Stimulated activated CD8-positive, alpha-beta memory T cell treated with anti-CD3 and anti-CD28 coated beads, Interleukin-15, amount 100 ng/mL, for 48 hours (primary cell): ENCODE data around the gene TPM4.
"Not testable (repeated sequence)": the region's sequence is repeated elsewhere in the genome, so short reads cannot be mapped to it uniquely, and the experiment has no call there.

Experiments used
- DNase-seq, 2 donors: peaks; one replicate each; pipeline ENCODE4 v3.0.0-alpha.2; 2020; ENCODE audit warnings: low read depth in 2 of 2

Gene TPM4

DNA sequence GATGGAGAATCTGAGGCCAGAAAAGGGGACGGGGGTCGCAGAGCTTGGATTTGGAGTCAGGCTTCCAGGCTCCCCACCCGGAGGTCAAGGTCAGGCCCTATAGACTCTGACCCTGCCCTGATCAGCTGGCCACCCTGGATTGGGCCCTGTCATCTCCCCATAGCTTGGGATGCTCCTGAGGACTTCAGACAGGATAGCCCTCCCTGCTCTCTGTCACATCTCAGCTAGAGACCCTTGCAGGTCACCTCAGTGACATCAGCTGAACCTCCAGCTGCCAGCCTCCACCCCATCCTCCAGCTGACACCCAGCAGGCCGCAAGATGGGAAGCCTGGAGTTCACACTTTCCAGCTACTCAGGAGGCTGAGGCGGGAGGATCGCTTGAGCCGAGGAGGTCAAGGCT, 2.8 kb upstream of the TPM4 start:
- no peak for DNase-seq

DNA sequence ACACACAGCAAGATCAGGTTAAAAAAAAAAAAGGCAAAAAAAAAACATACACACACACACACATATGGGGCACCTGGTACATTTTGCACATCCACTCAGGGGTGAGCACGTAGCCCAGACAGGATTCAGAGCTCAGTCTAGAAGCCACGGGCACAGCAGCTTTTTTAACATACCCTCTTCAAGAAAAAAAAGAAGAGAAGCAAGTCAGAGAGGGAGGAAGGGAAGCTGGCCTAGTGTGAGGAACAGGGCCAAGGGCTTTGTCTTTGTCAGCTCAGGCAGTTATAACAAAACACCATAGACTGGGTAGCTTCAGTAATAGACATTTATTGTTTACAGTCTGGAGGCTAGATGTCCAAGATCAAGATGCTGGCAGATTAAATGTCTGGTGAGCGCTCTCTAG, 2.3 kb upstream of the TPM4 start:
- DNase-seq, result no peak

DNA sequence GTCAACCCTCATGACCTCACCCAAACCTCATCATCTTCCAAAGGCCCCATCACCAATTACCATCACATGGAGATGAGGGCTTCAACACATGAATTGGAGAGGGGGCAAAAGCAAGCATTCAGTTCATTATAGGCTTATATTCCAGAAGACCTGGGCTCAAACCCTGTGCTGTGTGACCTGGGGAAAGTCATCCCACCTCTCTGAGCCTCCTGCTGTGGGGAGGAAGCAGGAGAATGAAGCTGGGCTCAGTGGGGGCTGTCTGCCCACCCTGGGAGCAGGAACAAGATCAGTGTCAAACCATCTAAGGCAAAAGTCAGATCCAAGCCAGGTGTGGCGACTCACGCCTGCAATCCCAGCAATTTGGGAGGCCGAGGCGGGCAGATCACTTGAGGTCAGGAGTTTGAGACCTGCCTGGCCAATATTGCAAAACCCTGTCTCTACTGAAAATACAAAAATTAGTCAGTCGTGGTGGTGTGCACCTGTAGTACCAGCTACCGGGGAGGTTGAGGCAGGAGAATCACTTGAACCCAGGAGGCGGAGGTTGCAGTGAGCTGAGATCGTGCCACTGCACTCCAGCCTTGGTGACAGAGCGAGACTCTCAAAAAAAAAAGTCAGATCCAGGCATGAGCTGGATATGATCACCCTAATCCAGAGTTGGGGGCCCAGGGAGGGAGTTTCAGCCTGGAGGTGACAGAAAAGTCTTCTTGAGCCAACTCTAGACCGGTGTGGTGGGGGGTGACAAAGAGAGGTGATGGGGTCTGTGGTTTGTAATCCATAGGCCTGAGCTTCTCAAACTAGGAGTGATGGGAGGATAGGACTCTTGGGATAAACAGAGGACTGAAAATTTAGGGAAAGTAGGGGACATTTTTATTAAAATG, 1.6 kb upstream of the TPM4 start:
- no peak for DNase-seq

DNA sequence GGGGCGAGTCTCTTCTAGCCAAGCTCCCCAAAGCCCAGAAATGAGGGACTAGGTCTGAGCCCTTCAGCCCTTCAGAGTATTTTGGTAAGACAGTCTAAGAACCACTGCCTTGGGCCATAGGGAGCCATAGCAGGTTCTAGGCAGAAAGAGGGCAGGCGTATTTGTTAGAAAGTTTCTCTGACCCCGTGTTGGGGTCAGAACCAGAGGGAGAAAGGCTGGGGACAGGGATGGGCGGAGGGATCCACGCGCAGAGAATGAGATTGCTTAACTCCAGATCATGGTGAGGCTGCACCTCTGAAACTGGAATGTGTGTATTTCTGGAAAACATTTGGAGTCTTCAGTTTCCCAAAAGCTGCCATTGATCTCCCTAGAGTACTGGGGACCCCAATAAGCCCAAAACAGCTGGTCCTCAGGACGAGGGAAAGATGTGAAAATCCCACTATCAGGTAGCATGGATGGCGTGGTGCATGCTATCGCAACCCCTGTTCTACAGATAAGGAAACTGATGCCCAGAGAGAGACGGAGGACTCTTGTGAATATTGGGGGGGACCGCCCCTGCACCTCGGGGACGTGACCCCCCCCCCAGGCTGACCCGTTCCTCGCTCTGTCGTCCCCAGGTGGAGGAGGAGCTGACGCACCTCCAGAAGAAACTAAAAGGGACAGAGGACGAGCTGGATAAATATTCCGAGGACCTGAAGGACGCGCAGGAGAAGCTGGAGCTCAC, 703 bp upstream of the TPM4 start:
- DNase-seq, result no peak

DNA sequence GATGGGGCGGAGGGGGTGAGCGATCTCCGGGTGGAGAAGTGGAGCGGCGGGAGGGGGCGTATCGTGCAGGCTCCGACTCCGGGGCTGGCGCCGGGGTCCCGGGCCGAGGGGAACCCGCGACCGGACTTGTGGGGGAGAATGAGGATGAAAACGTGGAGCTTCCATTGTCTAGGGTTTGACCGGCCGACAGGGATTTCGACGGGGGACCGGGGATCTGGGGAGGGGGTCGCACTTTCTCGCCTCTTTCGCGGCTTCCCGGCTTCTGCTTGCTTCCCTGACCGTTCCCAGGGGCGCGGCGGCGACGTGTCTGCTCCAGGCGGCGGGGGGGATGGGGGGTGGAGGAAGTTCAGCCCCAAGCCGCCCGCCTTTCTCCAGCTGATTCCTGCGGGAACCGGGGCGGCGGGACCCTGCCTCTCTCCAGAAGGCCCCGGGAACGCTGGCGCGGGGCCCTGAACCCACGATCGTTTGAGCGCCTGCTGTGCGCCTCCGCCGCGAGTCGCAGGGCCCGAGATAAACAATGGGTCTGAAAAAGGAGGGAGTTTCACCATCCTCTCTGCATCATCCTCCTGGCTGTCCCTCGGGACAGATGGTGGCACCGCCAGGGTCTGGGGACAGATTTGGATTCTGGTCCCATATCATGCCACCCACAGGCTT, 790 bp downstream of the TPM4 start:
- DNase-seq, result no peak

DNA sequence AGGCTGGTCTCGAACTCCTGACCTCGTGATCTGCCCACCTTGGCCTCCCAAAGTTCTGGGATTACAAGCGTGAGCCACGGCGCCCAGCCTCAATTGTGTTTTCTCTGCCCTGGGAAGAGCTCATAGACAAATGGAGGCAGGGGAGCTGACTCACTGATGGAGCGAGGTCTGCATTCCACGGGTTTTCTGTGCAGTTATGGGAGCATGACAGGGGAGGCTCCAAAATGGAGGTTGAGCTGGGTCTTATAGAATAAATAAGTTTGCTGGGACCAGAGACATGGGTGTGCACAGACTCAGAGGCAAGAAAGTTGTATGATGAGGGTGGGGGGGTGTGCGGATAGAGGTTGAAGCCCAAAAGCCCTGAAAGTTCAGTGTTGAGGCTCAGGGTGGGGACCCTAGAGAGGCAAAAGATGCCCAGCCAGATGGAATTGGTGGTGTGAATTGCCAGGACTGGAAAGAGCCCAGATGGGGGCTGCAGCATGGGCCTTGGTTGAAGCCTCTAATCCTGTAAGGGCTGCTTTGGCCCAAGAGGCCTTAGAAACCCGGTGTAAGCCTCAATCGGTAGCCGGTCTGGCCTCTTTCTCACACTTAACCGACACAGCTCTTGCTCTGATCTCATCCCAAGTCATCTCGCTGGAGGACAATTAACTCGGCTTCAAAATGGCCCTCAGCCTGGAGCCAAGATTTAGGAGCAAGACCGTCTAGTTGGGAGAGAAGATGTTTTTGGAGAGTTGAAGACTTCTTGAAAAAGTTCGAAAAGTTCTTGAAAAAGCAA, 1.9 kb downstream of the TPM4 start:
- no peak for DNase-seq

DNA sequence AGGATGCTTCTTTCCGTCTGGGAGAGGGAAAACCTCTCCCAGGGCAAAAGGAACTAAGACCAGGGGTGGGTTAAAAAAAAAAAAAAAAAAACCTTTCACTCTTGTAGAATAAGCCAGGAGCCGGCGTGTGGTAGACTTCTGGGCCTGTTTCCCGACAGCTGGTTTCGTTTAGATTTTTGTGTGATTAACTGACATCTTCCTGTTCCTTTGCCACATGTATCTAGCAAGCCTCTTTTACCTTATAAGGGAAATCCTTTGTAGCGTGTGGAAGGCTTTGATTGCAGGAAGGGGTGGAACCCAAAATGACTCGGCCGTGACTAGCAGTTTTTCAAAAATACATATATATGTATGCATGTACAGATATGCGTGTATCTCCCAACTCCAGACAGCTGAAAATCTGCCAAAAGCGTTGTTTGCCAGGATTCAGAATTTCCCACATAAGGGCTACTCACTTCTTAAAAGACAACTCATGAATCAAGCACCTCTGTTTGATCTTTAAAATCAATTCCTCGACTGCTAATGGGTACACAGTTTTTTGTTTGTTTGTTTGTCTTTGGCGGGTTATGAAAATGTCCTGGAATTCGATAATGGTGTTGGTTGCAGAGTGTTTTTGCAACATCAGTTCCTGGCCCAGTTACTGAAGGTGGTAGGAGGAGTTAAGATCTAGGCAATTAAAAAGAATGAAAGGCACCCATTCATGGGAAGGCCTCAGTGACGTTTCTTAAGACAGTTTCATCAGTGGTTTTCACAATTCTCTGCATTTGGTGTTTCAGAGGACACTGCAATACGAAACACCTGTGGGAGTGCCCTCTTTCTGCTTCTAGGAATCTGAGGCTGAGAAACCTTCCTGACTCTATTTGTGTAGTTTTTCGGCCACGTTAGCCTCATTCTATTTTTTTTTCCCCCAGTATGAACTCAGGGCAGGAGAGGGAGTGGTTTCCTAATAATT, 2.7 kb downstream of the TPM4 start:
- DNase-seq, result peak in 1 of 2 donors; percentile 53

DNA sequence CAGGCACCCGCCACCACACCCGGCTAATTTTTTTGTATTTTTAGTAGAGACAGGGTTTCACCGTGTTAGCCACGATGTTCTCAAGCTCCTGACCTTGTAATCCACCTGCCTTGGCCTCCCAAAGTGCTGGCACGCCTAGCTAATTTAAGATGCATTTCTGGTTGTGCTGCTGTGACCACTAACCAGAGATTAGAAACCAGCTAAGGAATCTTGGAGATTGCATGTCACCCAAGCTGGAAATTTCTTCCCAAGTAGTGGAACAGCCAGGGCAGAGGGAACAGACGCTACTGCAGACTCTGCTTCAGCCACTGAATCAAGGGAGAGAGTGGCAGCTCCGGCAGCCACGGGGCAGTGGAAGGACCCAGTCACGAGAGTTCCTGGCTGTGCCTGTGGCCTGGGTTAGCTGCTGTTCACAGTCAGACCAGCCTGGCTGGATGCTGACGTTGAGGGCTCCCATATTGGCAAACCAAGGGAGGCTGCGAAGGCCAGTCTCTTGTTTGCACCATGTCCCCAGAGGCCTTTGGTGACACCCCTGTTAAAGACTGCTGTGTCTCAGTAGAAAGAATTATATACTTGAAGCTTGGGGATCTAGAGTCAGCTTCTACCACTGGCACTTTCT, 7.9 kb downstream of the TPM4 start:
- no peak for DNase-seq

DNA sequence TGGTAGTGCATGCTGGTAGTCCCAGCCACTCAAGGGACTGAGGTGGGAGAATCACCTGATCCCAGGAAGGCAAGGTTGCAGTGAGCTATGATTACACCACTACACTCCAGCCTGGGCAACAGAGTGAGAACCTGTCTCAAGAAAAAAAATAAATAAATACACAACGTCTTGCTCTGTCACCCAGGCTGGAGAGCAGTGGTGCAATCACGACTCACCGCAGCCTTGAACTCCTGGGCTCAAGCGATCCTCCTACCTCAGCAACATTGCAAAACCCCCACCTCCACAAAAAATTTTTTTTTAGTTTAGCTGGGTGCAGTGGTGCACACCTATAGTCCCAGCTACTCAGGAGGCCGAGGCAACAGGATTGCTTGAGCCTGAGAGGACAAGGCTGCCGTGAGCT, 8.8 kb downstream of the TPM4 start:
- no peak for DNase-seq

DNA sequence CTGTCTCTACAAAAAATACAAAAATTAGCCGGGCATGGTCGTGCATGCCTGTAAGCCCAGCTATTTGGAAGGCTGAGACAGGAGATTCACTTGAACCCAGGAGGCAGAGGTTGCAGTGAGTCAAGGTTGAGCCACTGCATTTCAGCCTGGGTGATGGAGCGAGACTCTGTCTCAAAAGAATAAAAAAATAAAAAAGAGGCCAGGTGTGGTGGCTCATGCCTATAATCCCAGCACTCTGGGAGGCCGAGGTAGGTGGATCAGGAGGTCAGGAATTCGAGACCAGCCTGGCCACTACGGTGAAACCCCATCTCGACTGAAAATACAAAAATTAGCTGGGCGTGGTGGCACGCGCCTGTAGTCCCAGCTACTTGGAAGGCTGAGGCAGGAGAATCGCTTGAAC, 11.1 kb downstream of the TPM4 start:
- not testable (repeated sequence) for DNase-seq

DNA sequence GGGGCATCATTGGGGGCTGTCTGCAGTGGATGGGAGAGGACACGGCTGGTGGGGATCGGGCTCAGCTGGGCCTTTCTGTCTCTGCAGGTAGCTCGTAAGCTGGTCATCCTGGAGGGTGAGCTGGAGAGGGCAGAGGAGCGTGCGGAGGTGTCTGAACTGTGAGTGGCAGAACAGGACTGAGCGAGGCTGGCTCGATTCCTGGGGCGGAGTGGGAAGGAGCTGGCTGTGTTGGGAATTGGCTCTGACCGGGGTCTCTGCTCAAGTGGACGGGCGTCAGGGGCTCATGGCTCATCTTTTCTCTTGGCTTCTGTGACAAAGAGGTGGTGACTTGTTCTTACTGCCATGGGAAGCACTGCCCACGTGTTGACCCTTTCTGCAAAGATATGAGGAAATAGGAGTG, 11.6 kb downstream of the TPM4 start:
- DNase-seq, result no peak

DNA sequence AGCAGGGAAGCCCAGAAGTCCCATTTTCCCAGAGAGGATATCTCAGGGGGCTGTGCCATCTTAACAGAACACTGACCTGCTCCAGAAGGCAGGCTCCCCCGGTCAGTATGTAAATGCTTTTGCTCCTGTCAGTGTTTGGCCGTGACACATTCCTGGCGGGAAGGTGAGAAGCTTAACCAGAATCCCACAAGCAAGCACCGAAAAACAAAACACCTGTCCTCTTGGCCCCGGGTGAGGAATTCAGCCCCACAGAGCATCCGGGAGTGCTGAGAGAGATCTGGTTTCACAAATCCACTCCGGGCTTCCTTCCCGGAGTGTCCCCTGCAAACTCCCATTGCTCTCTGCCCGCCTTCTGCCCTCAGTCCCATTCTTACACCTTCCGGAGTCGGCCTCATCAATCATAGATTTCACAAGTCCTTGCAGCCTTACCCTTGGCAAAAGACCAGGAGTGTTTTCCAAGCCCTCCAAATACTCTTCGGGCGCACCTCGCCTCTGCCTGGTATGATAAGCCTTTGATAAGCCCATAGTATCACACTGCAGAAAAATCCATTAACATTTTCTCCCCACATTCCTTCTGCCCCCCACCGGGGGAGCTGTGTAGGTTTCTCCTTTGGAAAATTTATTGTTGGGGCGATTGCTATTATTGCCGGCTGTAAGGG, 12.2 kb downstream of the TPM4 start:
- no peak for DNase-seq

DNA sequence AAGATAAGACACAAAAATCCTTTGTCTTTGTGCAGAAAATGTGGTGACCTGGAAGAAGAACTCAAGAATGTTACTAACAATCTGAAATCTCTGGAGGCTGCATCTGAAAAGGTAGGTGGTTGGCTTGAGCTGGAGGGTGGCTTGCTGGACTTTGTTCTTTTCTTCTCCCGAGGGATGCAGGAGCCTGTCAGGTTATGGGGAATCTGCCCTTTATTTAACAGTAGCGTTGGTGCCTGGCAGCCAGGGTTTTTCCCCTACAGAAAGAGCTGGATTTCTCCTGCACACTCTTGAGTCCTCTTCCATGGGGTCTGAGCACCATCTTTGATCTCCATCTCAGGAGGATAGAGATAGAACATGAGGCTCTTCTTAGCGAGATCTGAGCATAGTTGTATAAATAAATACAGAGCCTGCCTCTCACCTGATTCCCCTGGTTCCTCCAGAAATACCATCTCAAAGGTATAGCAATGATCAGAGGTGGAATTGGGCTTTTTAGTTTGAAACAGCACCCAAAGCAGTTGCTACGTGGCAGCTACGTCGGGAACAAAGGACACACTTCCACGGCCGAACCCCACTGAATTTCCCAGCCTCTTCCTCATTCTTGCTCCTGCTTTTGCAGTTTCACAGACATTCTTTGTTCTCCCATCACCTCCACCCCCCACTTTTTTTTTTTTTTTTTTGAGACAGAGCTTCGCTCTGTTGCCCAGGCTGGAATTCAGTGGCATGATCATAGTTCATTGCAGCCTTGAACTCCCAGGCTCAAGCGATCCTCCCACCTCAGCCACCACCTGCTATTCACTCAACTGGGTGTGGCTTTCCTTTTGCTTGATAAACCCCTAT, 12.9 kb downstream of the TPM4 start:
- no peak for DNase-seq

DNA sequence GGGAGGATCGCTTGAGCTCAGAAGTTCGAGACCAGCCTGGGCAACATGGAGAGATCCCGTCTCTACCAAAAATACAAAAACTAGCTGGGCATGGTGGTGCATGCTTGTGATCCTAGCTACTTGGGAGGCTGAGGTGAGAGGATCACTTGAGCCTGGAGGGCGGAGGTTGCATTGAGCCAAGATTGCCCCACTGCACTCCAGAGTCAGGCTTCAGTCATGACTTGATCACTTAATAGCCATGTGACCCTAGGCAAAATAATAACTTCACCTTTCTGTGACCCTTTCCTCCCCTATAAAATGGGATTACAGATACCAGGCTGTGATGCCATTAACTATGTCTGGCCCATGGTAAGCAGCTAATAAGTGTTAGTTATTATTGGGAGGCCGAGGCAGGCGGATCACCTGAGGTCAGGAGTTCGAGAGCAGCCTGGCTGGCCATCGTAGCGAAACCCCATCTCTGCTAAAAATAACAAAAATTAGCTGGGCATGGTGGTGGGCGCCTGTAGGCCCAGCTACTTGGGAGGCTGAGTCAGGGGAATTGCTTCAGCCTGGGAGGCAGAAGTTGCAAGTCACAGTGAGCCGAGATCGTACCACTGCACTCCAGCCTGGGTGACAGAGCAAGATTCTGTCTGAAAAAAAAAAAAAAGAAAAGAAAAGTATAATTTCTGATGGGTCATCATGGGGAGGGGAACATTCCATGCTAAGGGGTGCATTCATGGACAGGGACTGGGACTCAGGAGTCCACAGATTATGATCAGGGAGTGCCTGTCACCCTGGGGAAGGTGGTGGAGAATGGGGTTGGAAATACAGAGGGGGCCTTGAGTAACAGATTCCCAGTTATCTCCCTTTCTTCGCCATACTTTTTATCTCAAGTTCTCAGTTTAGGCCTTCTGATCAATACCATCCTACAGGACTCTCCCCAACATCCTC, 15.5 kb downstream of the TPM4 start:
- no peak for DNase-seq

DNA sequence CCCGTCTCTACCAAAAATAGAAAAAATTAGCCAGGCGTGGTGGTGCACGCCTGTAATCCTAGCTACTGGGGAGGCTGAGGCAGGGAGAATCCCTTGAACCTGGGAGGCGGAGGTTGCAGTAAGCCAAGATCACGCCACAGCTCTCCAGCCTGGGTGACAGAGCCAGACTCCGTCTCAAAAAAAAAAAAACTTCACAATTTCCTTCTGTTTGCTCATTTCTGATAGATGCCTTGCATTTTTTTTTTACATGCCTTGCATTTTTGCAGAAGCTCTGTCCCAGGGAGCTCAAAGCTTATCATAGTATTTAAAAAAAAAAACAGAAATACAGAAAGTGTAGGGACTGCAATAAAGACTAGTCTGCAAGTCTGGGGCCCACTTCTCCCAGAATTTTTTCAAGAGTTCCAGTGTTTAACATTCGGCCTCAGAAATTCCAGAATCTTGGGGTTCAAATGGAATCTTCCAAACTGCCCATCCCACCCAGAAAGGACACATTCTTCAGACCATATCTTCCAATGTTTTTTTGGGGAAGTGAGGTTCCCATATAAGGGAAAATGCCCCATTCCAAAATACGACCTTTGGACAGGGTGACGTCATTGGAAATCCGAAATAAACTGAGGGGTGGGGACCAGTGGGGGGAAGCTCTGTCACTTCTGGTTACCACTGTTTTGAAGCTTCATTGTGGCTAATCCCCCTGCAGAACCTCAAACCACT, 18.2 kb downstream of the TPM4 start:
- DNase-seq, result no peak

DNA sequence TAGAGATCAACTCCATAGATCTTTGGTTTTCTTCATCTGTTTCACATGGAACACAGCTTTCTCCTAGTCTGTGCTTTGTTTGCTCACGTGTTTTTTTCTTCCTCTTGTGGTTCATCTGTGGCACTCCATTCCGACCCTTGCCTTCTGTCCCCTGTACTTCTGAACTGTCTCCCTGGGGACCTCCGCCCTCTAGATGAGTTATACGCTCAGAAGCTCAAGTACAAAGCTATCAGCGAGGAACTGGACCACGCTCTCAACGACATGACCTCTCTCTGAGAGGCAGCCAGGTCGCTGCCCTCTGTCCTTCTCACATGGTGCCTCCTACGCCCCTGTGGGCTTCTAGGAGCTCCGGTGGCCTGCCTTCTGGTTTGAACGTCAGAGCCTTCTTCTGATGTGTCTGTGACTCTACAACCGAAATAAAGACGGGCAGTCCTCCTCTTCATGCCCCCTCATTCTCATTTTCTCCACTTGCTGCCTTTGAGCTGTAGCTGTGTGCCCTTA, 18.8 kb downstream of the TPM4 start:
- no peak for DNase-seq

DNA sequence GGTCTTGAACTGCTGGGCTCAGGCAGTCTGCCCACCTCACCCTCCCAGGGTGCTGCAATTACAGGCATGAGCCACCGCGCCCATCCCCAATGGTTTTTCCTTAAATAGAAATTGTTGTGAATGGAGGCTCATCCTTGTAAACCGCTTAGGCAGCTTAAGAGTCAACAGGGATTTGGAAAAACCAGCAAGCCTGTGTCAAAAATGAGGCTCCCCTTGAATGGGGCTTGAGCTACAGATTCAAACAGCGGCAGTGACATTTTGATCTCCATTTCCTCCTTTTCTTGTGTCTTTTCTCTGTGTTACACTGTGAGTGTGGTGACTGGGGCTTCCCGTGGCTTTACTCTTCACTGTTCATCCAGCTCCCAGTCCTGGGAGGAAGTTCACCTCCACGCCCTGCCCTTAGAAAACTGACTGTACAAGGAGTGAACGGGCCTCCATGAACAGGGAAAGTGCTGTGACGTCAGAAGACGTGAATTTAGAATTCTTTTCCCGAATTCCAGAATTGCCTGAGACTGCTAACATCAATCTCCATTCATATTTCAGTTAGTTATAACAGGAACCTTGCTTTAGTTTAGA, 20.1 kb downstream of the TPM4 start:
- DNase-seq, result no peak
